Esophagus squamous epithelium (tissue), 5 donors: ENCODE measurements around the gene PFKP. TPM values are rescaled to one million over a fixed set of nuclear protein-coding genes. Genes with fewer than 3 reads are reported as not detected.

Experiments used
- DNase-seq: peaks from one replicate; lab custom pipeline; 2025; lab: John Stamatoyannopoulos, UW
- H3K27ac ChIP-seq, 4 donors: fragments of 200-600 bp; sonication (generic); one replicate each; pipeline ENCODE4 v1.5.1; 2016 to 2019; ENCODE audit warnings: mild to moderate bottlenecking in 1 of 4
- H3K27me3 ChIP-seq, 4 donors: fragments of 200-600 bp; sonication (generic); 1 replicate in 3 of 4; 2 replicates in 1 of 4; pipeline versions ENCODE4 v1.5.1 to v1.6.0; 2017 to 2021; ENCODE audit warnings: antibody characterized with exemption in 1 of 4
- H3K36me3 ChIP-seq, 3 donors: fragments of 200-600 bp; sonication (generic); one replicate each; pipeline ENCODE4 v1.5.1; 2016 to 2019
- H3K4me1 ChIP-seq, 3 donors: fragments of 200-600 bp; sonication (generic); one replicate each; pipeline ENCODE4 v1.5.1; 2017 to 2019
- H3K4me3 ChIP-seq, 4 donors: fragments of 200-600 bp; sonication (generic); 1 replicate in 3 of 4; 2 replicates in 1 of 4; pipeline ENCODE4 v1.5.1; 2016 to 2019; ENCODE audit warnings: mild to moderate bottlenecking in 2 of 4, moderate library complexity in 1 of 4
- H3K9me3 ChIP-seq, 3 donors: fragments of 200-600 bp; sonication (generic); one replicate each; pipeline ENCODE4 v1.5.1; 2016 to 2019
- CTCF ChIP-seq, 6 experiments: fragments of 450-650 bp in 4 of 6; fragments of 200-600 bp in 2 of 6; sonication (generic) in 2 of 6; IDR thresholded peaks; one replicate each; pipeline ENCODE4 v1.5.1; 2016 to 2019; ENCODE audit warnings: antibody characterized with exemption in 6 of 6, mild to moderate bottlenecking in 4 of 6, moderate library complexity in 4 of 6
- POLR2A ChIP-seq, 4 donors: fragments of 450-650 bp; IDR thresholded peaks; one replicate each; pipeline ENCODE4 v1.6.1; 2017; ENCODE audit warnings: antibody characterized with exemption in 4 of 4, mild to moderate bottlenecking in 4 of 4, moderate library complexity in 3 of 4
- WGBS, 2 donors: methylation state at CpG; one replicate each; pipeline ENCODE4 v1.1.5; 2018; 5-methylcytosine and 5-hydroxymethylcytosine counted together
- intact Hi-C: fragments of 100-400 bp; cut with DNase I; formaldehyde crosslinking; loops from one replicate; pipeline ENCODE4 v1.15.0; 2022
- total RNA-seq, 4 donors: library from RNA; depleted of rRNA; stranded (reverse); fragments of >200 nt; gene quantifications; one replicate each; pipeline ENCODE4 v1.1.0, GENCODE V29; 2016
- donor health status: DM: yes; HTN: yes; CAD: no.

PFKP gene
- total RNA-seq, 4 donors from 2014 or later = 69.7 to 94.0 (median 86.4) TPM

GRCh38 chr10:3068968-3069737 is 1.8 kb downstream of the PFKP start:
- peaks cover 20 to 66% (median 25%) of the 10 kb centered on the region in 3 donors for H3K4me1 ChIP-seq
- H3K27me3 ChIP-seq = peaks cover 0 to 17% (median 0%) of the 10 kb centered on the region in 4 donors
- intact Hi-C loops = no loop called here
- no peak for DNase-seq
- peak overlapping the region; percentile 57 to 94 (median 80) for H3K4me3 ChIP-seq
- peak overlapping the region; percentile 83 to 89 (median 86) for H3K27ac ChIP-seq
- no peak for TF ChIP-seq POLR2A (IDR thresholded peaks at IDR 0.05)
- no peak for TF ChIP-seq CTCF (IDR thresholded peaks at IDR 0.05)
- 50 to 58% methylated on average over 15 to 16 of the region's 57 CpGs for WGBS, 2 donors
- peaks cover 0 to 16% (median 0%) of the 10 kb centered on the region in 3 donors for H3K36me3 ChIP-seq
- H3K9me3 ChIP-seq = no peaks in the 10 kb centered on the region

- Histone ChIP-seq H3K36me3 (peaks cover 0 to 16% (median 0%) of the 10 kb centered on the region in 3 donors), H3K4me1 (peaks cover 24 to 73% (median 30%) of the 10 kb centered on the region in 3 donors), H3K4me3 (peak overlapping the region in 1 of 4 donors; percentile 94), H3K9me3 (no peaks in the 10 kb centered on the region), H3K27me3 (peaks cover 0 to 17% (median 0%) of the 10 kb centered on the region in 4 donors), H3K27ac (no peak overlapping the region)
- intact Hi-C loops = no loop called here
- 90 to 92% methylated on average over 9 to 11 of the region's 11 CpGs for WGBS, 2 donors
- DNase-seq = no peak
- TF ChIP-seq POLR2A (IDR thresholded peaks at IDR 0.05) (no peak), CTCF (IDR thresholded peaks at IDR 0.05) (no peak)
Measured at GRCh38 chr10:3069876-3070275, 2.5 kb downstream of the PFKP start.

GRCh38 chr10:3071405-3072198 is 4.3 kb downstream of the PFKP start:
- no peak for DNase-seq
- no peak for TF ChIP-seq CTCF (IDR thresholded peaks at IDR 0.05)
- TF ChIP-seq POLR2A (IDR thresholded peaks at IDR 0.05) = no peak
- Histone ChIP-seq H3K4me1 (peaks cover 21 to 73% (median 28%) of the 10 kb centered on the region in 3 donors), H3K27ac (no peak overlapping the region), H3K4me3 (no peak overlapping the region), H3K27me3 (peaks cover 0 to 13% (median 0%) of the 10 kb centered on the region in 4 donors), H3K9me3 (no peaks in the 10 kb centered on the region), H3K36me3 (peaks cover 0 to 22% (median 0%) of the 10 kb centered on the region in 3 donors)
- 53 to 88% methylated on average over 3 to 13 of the region's 13 CpGs for WGBS, 2 donors
- intact Hi-C loops = no loop called here

GRCh38 chr10:3072641-3073360 is 5.5 kb downstream of the PFKP start:
- 91 to 93% methylated on average over 10 of the region's 10 CpGs for WGBS, 2 donors
- Histone ChIP-seq H3K27ac (no peak overlapping the region), H3K27me3 (peaks cover 0 to under 1% (median 0%) of the 10 kb centered on the region in 4 donors), H3K4me3 (no peak overlapping the region), H3K36me3 (peaks cover 0 to 24% (median 0%) of the 10 kb centered on the region in 3 donors), H3K9me3 (no peaks in the 10 kb centered on the region), H3K4me1 (peaks cover 16 to 70% (median 22%) of the 10 kb centered on the region in 3 donors)
- intact Hi-C loops = no loop called here
- no peak for TF ChIP-seq POLR2A (IDR thresholded peaks at IDR 0.05)
- no peak for TF ChIP-seq CTCF (IDR thresholded peaks at IDR 0.05)
- DNase-seq = no peak
